Suprapubic skin (tissue), 4 donors: Measurements from ENCODE around the gene ANKRD36.

Experiments used
- CTCF ChIP-seq, 2 donors: fragments of 200-600 bp in 1 of 2; fragments of 450-650 bp in 1 of 2; sonication (generic) in 1 of 2; IDR thresholded peaks; one replicate each; pipeline ENCODE4 v1.5.1; 2016 to 2019; ENCODE audit warnings: antibody characterized with exemption in 2 of 2, mild to moderate bottlenecking in 1 of 2, moderate library complexity in 1 of 2
- EP300 ChIP-seq: sonication (generic); formaldehyde crosslinking; IDR thresholded peaks from one replicate; pipeline ENCODE4 v1.6.1; 2017; ENCODE audit warnings: antibody characterized with exemption
- POLR2A ChIP-seq, 2 donors: fragments of 450-650 bp; IDR thresholded peaks; one replicate each; pipeline ENCODE4 v1.6.1; 2017; ENCODE audit warnings: antibody characterized with exemption in 2 of 2, mild to moderate bottlenecking in 2 of 2, moderate library complexity in 2 of 2
- POLR2AphosphoS5 ChIP-seq, 3 donors: sonication (generic); formaldehyde crosslinking; IDR thresholded peaks; one replicate each; pipeline ENCODE4 v1.6.1; 2017; ENCODE audit warnings: antibody characterized with exemption in 3 of 3

- TF ChIP-seq CTCF (IDR thresholded peaks at IDR 0.05), result no peak
- no peak for TF ChIP-seq POLR2A (IDR thresholded peaks at IDR 0.05)
- no peak for TF ChIP-seq POLR2AphosphoS5 (IDR thresholded peaks at IDR 0.05)
- TF ChIP-seq EP300, result no peak
These were observed 44.9 kb upstream of the ANKRD36 start for GRCh38 chr2:97068074-97068473.
